ENCODE results near the gene POC1A.
"Not testable (repeated sequence)": the region's sequence is repeated elsewhere in the genome, so short reads cannot be mapped to it uniquely, and the experiment has no call there.

POC1A gene

DNA sequence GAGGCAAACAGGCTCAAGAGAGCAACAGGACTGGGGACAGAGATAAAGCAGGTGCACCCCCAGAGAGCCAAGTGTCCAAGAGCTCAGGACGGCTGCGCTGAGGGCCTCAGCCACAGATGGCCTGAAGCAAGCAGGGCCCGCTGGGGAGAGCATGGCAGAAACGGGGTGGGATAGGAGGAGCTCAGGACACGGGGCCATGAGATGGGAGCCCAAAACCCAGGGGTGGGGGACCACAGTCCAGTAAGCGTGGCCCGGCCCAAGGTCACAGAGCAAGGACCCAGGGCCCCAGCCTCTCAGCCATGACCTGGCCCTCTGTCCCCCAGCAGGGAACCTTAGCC is 107.4 kb downstream of the POC1A start:
- no peak for DNase-seq (ENCODE audit: low read depth)

DNA sequence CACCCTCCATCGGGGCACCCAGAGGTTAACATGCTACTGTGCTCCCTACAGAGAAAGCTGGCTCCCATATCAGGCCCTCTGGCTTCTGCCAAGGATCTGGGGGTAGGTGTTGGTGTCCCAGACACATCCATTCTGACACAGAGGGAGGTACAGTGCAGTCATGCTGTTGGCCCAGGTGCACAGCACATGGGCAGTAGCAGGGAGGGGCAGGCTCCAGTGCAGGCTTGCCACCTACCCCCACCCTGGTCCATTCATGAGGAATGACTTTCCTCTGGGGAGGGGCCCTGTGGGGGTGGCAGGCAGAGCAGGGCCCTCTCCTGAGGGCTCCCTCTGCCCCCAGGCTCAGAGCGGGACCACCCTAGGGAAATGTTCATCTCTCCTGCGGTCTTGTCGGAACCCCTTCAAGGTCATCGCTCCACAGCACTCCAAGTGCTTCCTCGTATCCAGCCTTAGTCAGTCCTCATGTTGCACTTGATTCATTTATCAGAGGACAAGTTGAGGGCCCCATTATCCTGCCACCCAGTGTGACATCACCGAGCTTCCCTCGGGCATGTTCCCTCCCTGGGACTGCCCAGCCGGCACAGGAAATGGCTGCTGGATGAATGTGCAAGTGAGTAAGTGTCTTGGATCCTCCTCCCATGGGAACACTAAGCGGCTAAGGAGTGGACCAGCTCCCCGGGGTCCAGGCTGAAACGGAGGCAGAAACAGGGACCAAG is 107.9 kb downstream of the POC1A start:
- DNase-seq (ENCODE audit: low read depth), result no peak

DNA sequence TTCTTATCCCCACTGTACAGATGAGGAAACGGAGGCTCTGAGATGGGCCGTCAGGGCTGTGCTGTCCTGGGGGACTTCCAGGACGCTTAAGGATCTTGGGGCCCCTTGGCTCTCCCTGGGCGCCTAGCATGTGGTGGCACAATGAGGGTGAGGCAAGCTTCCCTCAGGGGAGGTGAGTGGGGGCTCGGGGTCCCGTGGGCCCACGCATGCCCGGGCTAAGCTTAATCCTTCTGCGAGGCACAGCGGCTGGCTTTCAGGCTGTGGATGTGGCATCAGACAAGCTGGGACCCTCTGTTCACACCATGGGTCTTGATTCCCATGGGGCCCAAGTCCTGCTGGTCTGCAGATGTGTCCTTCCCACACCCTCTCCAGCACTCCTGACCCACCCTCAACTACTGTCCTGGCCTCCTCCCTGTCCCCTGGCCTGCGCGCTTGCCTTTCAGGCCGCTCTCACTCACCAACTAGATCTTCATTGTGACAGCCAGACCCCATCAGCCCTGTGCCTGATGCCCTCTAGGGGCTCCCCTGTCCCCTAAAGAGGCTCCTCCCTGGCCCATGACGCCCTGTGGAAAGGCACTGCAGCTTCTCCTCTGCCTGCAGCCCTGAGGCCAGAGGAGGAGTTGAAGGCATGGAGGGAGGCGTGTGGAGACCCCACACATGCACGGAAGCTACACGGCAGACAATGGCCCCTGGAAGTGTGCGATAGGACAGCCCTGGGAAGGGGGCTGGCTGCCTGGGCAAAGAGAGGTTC is 109.2 kb downstream of the POC1A start:
- DNase-seq (ENCODE audit: low read depth), result no peak

DNA sequence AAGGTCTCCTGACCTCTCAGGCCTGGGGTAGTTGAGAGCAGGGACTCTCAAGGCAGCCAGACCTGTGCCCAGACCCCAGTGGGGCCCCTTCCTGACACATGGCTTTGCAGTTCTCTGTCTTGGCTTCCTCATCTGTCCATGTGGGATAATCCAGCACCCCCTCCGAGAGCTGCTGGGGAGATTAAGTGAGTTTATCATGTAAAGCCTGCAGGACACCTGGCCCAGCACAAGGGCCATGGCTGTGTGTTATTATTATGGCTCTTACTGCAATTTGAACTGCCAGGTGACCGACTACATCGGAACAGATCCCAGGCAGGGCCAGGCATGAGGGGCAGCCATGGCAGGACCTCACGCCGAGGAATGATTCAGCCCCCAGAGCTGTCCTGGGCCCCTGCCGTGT is 110.5 kb downstream of the POC1A start:
- no peak for DNase-seq (ENCODE audit: low read depth)

DNA sequence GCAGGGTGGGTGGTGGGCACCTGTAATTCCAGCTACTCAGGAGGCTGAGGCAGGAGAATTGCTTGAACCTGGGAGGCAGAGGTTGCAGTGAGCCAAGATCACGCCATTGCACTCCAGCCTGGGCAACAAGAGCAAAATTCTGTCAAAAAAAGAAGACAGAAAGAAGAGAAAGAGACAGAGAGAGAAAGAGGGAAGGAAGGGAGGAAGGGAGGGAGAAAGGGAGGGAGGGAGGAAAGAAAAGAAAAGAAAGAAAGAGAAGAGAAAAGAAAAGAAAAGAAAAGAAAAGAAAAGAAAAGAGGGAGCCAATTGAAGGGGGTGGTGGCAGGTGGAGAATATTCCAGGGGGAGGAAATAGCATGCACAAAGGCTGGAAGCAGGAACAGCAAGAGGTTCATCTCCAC is 111.2 kb downstream of the POC1A start:
- DNase-seq (ENCODE audit: low read depth), result not testable (repeated sequence)

DNA sequence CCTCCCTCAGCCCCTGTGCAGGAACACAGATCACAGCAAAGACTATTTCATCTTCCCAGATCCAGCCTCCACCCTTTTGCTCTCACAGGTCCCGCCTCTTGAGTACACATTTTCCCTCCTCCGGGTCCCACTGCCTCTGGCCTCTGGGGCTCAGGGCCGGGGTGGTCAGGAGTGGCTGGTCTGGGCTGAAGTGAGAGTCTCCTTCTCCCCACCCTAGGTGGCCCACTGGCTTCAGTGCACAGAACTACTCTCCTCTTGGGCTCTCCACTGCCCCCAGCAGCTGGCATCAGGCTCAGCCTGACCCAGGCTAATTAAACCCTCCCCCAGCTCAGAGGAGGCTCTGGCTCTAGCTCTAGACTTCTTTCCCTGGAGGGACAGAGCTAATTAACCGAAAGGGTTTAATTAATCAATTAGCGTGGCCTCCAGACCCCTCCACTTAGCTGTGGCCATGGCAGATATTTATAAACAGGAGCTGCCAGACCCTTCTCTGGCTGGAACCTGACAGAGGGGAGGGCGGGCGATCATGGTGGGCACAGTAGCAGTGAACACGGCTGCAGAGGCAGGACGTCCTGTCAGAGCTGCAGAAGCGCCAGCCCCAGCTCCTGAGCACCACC is 113.0 kb downstream of the POC1A start:
- DNase-seq (ENCODE audit: low read depth), result no peak

DNA sequence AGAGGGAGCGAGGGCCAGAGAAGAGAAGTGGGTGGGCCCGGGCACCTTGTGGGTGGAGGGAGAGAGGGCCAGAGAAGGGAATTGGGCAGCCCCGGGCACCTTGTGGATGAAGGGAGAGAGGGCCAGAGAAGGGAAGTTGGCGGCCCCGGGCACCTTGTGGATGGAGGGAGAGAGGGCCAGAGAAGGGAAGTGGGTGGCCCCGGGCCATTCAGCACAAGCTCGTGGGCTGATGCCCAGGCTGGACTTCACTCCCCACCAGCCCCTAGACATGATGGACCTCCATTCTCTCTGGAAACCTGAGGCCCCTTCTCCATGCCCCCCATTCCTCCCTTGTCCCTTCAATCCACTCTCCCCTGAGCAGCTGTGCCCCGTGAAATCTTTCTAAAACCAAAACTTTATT is 113.6 kb downstream of the POC1A start:
- no peak for DNase-seq (ENCODE audit: low read depth)

DNA sequence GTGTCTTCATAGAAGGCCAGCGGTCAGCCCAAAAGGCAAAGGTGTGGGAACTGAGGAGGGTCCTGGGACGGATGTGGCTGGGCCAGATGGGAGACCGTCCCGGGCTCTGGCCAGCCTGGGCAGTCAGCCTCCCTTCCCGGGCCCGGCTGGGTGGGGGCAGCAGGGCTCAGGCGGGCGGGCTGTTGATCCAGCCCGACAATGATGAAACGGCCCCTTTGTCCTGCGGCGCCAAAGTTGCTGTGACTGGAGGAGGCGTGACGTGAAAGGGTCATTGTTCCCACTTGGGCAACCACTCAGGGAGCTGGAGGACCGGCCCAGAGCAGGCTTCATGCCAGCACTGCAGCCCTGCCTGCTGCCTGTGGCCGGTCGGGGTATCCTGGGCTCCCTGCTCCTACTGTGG is 114.4 kb downstream of the POC1A start:
- DNase-seq (ENCODE audit: low read depth), result no peak

DNA sequence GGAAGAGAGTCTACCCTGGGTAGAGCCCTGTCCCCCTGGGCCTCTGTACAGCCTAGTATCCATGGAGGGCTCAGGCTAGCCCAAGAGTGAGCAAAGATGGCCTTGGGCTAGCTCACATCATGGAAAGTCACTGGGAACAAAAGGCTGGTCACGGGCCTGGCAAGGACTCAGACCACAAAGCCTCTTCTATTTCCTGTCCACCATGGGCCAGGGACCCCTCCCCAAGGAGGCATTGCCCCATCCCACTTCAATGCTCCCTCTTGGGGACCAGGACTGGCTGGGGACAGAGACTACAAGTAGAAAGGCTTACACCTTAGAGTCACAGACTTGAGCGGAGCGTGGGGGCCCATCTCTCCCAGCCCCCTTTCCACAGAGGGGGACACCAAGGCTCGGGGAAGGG is 114.8 kb downstream of the POC1A start:
- no peak for DNase-seq (ENCODE audit: low read depth)

DNA sequence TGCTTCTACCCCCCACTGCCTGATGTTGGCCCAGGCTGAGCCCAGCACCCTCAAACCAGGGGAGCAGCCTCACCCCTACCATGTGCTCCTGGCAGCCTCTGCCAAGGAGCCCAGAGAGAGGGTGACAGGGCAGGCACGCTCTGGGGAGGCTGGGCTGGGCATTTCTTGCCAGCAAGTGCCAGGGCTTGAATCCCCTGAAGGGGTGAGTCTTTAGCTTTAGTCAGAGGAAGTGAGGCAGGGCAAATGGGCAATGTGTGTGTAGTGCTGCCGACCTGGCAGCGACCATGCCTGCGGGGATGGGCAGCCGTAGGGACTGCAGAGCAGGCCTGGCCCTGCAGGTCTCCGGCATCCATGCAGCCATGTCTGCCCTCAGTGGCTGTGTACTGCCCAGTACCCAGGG is 116.0 kb downstream of the POC1A start:
- DNase-seq (ENCODE audit: low read depth), result no peak

DNA sequence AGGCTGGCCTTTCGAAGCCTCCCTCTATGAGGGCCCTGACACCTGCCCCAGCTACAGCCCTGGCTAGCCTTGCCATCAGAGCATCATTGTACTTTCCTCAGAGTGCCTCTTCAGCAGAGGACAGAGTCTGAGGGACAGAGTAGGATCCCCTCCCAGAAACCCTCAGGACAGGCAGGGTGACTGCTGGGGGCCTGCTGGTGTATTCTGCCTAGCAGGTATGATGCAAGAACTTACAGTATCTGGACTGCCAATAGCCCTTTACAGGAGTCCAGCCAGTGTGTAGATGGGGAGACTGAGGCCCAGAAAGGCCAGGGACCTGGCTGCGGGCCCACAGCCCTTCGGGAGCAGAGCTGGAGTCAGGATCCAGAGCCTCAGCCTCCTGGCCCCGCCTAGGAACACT is 116.9 kb downstream of the POC1A start:
- no peak for DNase-seq (ENCODE audit: low read depth)

DNA sequence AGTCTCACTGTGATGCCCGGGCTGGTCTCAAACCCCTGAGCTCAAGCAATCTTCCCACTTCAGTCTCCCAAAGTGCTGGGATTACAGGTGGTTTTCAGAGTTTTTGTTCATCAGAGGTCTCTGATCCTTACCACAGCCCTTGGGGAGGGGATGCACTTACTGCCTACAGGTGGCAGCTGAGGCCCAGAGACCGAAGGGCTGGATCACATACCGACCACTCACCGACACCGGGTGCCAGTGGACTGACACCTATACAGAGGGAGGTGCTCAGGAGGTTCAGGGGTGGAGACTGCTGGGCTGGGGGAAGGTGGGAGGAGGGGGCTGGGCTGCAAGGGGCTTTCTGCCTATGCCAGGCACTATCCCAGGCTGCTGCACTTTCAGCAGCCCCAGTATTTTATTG is 117.4 kb downstream of the POC1A start:
- no peak for DNase-seq (ENCODE audit: low read depth)

DNA sequence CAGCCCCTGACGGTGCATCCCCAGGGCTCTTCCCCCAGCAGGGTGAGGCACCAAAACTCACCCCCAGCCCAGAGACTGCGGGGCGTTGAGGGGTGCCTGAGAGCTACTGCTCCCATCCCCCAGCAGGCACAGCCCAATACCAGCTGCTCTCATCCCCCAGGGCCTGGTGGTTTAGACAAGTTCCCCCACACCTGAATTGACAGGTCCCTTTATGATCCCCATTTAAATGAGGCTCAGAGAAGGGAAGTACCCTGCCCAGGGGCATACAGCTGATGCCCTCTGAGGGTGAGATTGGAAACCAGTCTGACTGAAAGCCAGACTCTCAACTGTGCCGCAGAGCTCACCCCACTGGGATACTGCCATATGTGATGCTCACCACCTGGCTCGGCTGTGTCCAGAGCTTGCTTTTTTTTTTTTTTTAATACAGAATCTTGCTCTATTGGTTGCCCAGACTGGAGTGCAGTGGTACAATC is 118.0 kb downstream of the POC1A start:
- DNase-seq (ENCODE audit: low read depth), result no peak

DNA sequence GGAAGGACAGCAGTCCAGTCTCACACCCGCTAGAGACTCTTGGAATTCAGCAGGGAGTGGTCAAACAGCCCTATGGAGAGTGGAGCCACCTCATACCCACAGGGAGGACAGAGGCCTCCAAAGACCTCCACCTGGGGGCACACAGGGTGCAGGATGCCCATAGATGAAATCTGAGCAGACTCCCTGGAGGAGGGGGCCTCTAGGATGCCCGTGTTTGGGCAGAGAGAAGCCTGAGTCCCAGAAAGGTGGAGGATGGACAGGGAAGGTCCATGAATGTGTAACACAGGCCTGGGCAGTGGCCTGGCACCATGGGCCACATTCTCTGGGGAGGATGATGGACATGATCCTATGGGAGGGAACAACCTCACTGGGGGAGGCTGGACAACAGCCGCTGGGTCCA is 119.6 kb downstream of the POC1A start:
- DNase-seq (ENCODE audit: low read depth), result no peak

DNA sequence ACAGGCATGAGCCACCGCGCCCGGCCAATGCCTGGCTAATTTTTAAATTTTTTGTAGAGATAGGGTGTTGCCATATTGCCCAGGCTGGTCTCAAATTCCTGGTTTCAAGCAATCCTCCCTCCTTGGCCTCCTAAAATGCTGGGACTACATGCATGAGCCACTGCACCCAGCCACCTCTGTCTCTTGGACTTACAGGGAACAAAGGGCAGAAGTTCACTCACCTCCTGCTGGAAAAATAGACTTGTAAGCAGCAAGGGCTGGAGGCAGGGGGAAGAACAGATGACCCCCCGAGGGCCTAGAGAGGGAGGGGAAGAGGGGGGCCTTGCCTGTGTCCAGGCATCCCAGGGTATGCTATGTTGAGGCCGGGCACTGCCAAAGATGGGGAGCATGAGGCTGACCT is 120.0 kb downstream of the POC1A start:
- no peak for DNase-seq (ENCODE audit: low read depth)

DNA sequence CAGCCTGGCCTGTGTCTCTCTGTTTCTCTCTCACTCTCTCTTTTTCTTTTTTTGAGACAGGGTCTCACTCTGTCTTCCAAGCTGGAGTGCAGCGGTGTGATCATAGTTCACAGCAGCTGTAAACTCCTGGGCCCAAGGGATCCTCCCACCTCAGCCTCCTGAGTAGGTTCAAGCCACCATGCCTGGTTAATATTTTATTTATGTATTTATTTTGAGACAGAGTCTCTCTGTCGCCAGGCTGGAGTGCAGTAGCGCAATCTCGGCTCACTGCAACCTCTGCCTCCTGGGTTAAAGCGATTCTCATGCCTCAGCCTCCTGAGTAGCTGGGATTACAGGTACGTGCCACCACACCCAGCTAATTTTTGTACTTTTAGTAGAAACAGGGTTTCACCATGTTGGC is 120.5 kb downstream of the POC1A start:
- DNase-seq (ENCODE audit: low read depth), result not testable (repeated sequence)

DNA sequence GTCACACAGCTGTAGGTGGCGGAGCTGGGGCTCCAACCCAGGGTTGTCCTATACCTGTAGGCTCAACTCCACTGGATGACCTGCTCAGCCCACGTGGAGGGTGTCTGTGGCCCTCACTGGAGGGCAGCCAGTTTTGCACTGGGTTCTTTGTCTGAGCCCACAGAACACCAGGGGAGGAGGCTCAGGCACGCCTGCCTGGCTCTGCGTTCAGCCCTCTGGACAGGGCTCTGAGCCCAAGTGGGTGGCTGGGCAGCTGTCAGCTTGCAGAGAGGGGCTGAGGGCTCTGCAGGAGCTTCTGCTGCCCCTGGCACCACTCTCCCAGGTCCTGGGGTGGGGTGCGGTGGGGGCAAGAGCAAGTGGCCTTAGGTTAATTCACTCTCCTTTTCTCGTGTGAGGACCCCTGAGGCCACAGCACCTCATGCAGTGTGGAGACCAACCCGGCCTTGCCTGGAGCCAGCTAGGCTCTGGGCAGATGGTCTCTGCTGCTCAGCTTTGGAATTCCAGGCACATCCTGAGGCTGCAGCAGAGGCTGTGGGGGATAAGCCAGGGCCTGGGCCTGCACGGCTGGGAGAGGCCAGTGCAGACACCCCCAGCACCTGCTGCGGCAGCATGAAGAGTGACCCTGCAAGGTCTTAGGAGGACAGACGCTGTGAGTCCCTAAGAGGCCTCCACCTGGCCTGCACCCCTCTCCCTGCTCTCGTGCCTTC is 121.4 kb downstream of the POC1A start:
- no peak for DNase-seq (ENCODE audit: low read depth)

DNA sequence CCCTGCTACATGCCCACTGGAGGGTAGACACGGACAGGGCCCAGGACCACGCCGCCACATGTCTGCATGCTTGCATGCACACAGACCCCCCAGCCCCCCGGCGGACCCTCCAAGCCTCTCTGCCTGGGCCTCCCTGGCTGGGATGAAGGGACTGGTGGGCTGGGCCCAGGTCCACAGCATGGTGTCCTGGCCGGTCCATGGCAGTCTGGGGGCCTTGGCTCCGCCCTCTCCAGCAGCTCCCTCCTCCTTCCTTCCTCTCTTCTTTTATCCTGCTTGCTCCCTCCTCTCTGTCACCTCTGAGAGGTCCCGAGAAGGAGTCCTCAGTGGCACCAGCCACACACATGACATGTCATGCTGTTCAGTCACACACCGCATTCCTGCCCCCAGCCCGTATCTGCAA is 122.3 kb downstream of the POC1A start:
- DNase-seq (ENCODE audit: low read depth), result no peak

DNA sequence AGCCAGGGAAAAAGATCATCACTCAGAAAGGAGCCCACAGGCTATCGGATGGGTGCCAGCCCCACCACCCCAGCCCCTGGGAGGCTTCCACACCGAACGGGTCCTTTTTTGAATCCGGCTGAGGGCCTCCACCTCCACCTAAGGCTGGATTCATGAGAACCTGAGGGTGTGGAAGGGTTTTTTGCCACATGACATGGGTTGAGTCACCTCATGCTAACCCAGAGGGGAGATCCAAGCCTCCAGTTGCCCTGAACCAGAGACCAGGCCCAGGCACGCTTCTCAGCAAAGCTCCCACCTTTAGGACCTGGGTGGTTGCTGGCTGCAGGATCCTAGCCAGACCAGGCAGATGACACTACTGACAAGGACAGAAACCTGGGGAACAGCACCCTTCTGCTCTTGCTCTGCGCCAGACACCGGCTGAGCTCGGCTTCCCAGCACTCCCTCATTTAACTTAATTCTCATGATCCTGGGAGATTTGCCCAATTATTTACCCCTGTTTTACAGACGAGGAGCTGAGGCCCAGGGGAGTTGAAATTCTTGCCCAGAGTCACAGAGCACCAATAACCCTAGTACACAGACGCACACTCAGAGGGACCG is 123.4 kb downstream of the POC1A start:
- DNase-seq (ENCODE audit: low read depth), result no peak

DNA sequence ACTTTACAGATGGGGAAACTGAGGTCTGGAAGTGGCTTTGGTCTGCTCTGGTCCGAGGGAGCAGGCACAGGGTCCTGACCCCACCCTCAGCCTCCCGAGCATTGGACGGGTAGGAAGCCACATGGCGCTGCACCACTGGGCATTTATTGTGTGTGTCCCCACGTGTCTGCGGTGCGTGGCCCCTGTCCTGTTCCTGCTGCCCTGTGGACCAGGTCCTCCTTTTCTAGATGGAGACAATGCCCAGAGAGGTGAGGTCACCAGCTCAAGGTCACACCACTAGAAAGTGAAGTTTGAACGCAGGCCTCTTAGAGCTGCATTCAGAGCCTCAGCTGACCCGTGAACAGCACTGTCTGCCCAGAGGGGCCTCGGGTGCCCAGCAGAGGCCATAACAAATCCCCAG is 124.7 kb downstream of the POC1A start:
- no peak for DNase-seq (ENCODE audit: low read depth)

DNA sequence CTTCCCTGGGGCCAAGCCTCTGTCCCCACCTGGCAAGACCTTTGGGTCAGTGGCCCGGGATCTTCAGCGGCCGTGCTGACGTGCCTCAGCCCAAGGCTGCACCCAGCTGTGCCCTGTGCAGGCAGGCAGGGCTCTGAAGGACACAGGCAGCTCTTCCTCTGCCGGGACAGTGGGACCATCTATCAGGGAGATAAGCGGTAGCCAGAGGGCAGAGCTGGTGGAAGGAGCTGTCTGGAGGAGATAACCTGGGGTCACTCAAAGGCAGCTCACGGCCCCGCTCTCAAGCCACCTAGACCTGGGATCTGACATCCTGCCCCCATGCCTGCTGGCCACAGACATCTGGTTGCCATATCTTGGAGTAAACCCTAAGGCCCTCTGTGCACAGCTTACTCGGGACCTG is 125.2 kb downstream of the POC1A start:
- no peak for DNase-seq (ENCODE audit: low read depth)

DNA sequence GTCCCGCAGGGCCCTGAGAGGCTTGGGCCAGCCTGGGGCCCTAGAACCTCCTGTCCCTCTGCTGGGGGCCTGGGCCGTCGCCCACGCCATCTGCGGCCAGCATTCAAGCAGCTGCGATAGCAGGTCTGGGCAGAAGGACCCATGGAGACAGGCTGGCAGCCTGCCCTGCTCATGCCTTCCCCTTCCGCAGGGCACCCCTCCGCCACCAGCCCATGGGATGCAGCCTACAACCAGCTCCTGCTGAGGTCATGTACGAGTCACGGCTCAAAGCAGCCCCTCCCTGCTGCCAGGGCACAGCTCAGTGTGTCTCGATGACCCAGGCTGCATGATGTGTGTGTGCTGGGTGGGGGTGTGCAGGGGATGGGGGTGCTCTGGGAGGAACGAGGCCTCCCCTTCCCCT is 125.7 kb downstream of the POC1A start:
- no peak for DNase-seq (ENCODE audit: low read depth)

All from stimulated activated CD8-positive, alpha-beta memory T cell treated with anti-CD3 and anti-CD28 coated beads, Interleukin-7, amount 100 ng/mL, for 24 hours (primary cell).